ENCODE measurements around the gene ADAMTSL3.

Gene ADAMTSL3

GRCh38 chr15:83955806-83956265 lies 301.9 kb downstream of the ADAMTSL3 start:
- Histone ChIP-seq H4K20me1 (ENCODE audit: insufficient read depth) (no peaks in the 10 kb centered on the region), H3K4me1 (ENCODE audit: low read depth, poor library complexity, severe bottlenecking) (no peaks in the 10 kb centered on the region), H3K27ac (no peak overlapping the region), H3K4me2 (no peak overlapping the region), H3K27me3 (ENCODE audit: insufficient read depth, low read depth) (no peaks in the 10 kb centered on the region), H3K4me3 (IDR thresholded peaks at IDR 0.05; ENCODE audit: insufficient read depth, low read depth, low read length) (no peak overlapping the region), H3K36me3 (ENCODE audit: insufficient read depth) (no peaks in the 10 kb centered on the region), H3K9ac (no peak overlapping the region), H2AFZ (ENCODE audit: low read depth) (no peak overlapping the region), H3K79me2 (ENCODE audit: insufficient read depth, low read depth) (no peaks in the 10 kb centered on the region)
- no peak for TF ChIP-seq CTCF (conservative IDR thresholded peaks at IDR 0.05; ENCODE audit: low read depth, low read length)

- Histone ChIP-seq H3K36me3 (ENCODE audit: insufficient read depth) (no peaks in the 10 kb centered on the region), H3K4me2 (no peak overlapping the region), H3K9ac (no peak overlapping the region), H3K4me3 (IDR thresholded peaks at IDR 0.05; ENCODE audit: insufficient read depth, low read depth, low read length) (no peak overlapping the region), H3K79me2 (ENCODE audit: insufficient read depth, low read depth) (no peaks in the 10 kb centered on the region), H3K27ac (no peak overlapping the region), H2AFZ (ENCODE audit: low read depth) (no peak overlapping the region), H4K20me1 (ENCODE audit: insufficient read depth) (no peaks in the 10 kb centered on the region), H3K27me3 (ENCODE audit: insufficient read depth, low read depth) (no peaks in the 10 kb centered on the region), H3K4me1 (ENCODE audit: low read depth, poor library complexity, severe bottlenecking) (no peaks in the 10 kb centered on the region)
- TF ChIP-seq CTCF (conservative IDR thresholded peaks at IDR 0.05; ENCODE audit: low read depth, low read length), result no peak
Observed at GRCh38 chr15:83956887-83957286, 303.0 kb downstream of the ADAMTSL3 start.

- no peaks in the 10 kb centered on the region for H3K27me3 ChIP-seq (ENCODE audit: insufficient read depth, low read depth)
- H3K4me2 ChIP-seq, result no peak overlapping the region
- no peaks in the 10 kb centered on the region for H4K20me1 ChIP-seq (ENCODE audit: insufficient read depth)
- H3K4me1 ChIP-seq (ENCODE audit: low read depth, poor library complexity, severe bottlenecking), result no peaks in the 10 kb centered on the region
- H3K36me3 ChIP-seq (ENCODE audit: insufficient read depth), result no peaks in the 10 kb centered on the region
- no peaks in the 10 kb centered on the region for H3K79me2 ChIP-seq (ENCODE audit: insufficient read depth, low read depth)
- no peak overlapping the region for H3K9ac ChIP-seq
- no peak overlapping the region for H2AFZ ChIP-seq (ENCODE audit: low read depth)
- H3K4me3 ChIP-seq (IDR thresholded peaks at IDR 0.05; ENCODE audit: insufficient read depth, low read depth, low read length), result no peak overlapping the region
- no peak for TF ChIP-seq CTCF (conservative IDR thresholded peaks at IDR 0.05; ENCODE audit: low read depth, low read length)
- no peak overlapping the region for H3K27ac ChIP-seq
Observed at GRCh38 chr15:83959477-83959876, 305.6 kb downstream of the ADAMTSL3 start.

DNA sequence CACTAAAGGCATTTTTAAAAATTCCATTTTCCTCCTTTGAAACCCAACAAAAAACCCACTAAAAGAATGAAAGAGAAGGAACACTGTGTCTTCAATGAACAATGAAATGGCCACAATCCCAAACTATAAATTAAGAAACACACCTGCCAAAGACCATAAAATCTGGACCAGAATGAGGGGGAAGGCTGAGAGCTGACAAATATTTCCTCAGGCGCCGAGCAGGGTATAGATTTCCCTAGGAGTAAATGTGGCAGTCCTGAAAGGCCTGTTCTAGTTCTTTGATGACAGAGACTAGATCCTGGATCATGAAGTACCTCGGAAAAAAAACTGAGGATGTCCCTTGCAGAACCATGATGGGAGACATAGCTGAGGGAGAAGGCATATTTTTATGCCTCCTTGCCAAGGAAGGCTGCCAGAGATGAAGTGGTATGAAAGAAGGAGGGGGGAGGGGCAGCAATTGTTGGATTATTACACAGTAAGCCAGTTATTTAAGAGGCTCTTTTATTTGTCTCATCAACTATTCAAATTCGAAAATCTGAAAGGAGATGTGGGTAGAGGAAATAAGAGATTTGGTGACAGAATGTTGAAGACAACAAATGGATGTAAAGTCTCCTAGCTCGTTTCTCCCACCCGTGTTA lies 306.4 kb downstream of the ADAMTSL3 start:
- Histone ChIP-seq H4K20me1 (ENCODE audit: insufficient read depth) (no peaks in the 10 kb centered on the region), H3K27me3 (ENCODE audit: insufficient read depth, low read depth) (no peaks in the 10 kb centered on the region), H3K4me1 (ENCODE audit: low read depth, poor library complexity, severe bottlenecking) (no peaks in the 10 kb centered on the region), H3K9ac (no peak overlapping the region), H3K79me2 (ENCODE audit: insufficient read depth, low read depth) (no peaks in the 10 kb centered on the region), H2AFZ (ENCODE audit: low read depth) (no peak overlapping the region), H3K27ac (no peak overlapping the region), H3K4me3 (IDR thresholded peaks at IDR 0.05; ENCODE audit: insufficient read depth, low read depth, low read length) (no peak overlapping the region), H3K36me3 (ENCODE audit: insufficient read depth) (no peaks in the 10 kb centered on the region), H3K4me2 (no peak overlapping the region)
- no peak for TF ChIP-seq CTCF (conservative IDR thresholded peaks at IDR 0.05; ENCODE audit: low read depth, low read length)

All from KMS-11 (cell line).